SK-N-MC (cell line): ENCODE results near the gene PRM3.

Source experiments
- EZH2 ChIP-seq: fragments of 200-600 bp; sonication (generic); IDR thresholded peaks from one replicate; pipeline ENCODE4 v1.6.1; 2017; ENCODE audit warnings: antibody characterized with exemption
- POLR2AphosphoS5 ChIP-seq: IDR thresholded peaks from 2 replicates; pipeline ENCODE4 v1.6.1; 2012; ENCODE audit warnings: mild to moderate bottlenecking, low read depth, low read length, borderline replicate concordance

GRCh38 chr16:11296706-11297491 lies 23.5 kb upstream of the PRM3 start:
- TF ChIP-seq POLR2AphosphoS5, result no peak
- no peak for TF ChIP-seq EZH2
